ENCODE results near the gene TENT5C.

DNA sequence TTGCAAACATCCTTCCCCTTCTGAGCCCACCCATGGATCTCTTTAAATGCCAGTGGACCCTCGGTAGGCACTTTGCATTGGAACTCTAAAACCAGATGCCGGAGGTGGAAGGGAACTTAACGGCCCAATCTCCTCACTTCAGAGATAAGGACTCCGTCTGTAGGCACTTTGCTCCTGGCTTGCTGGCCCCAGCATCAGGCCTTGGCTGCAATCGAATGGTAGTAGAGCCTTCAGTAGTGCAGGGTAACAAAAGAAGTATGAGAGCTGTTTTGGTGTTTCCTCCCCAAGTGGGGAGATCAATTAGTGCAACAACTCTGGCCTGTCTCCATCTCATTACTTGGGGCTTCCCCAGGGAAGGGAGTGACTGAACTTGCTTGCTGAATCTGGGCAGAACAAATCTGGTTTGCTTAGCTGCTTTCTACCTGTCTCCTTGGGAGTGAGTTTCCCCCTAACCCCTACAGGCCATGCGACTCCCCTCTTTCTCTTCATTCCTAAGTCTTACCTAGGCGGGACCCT, 70.8 kb downstream of the TENT5C start:
- TF ChIP-seq, protein P1, sequence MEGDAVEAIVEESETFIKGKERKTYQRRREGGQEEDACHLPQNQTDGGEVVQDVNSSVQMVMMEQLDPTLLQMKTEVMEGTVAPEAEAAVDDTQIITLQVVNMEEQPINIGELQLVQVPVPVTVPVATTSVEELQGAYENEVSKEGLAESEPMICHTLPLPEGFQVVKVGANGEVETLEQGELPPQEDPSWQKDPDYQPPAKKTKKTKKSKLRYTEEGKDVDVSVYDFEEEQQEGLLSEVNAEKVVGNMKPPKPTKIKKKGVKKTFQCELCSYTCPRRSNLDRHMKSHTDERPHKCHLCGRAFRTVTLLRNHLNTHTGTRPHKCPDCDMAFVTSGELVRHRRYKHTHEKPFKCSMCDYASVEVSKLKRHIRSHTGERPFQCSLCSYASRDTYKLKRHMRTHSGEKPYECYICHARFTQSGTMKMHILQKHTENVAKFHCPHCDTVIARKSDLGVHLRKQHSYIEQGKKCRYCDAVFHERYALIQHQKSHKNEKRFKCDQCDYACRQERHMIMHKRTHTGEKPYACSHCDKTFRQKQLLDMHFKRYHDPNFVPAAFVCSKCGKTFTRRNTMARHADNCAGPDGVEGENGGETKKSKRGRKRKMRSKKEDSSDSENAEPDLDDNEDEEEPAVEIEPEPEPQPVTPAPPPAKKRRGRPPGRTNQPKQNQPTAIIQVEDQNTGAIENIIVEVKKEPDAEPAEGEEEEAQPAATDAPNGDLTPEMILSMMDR (conservative IDR thresholded peaks at IDR 0.05; ENCODE audit: low read length), result no peak
- no peak for TF ChIP-seq EZH2phosphoT487 (IDR thresholded peaks at IDR 0.05; ENCODE audit: borderline replicate concordance)
